Stimulated activated CD4-positive, alpha-beta T cell treated with anti-CD3 and anti-CD28 coated beads, Interleukin-2, amount 100 ng/mL, for 48 hours (primary cell): Measurements from ENCODE around the gene ZNF594.
"Not testable (repeated sequence)": the region's sequence is repeated elsewhere in the genome, so short reads cannot be mapped to it uniquely, and the experiment has no call there.

Experiments
- DNase-seq, 2 donors: peaks; one replicate each; pipeline ENCODE4 v3.0.0-alpha.2; 2020

ZNF594 gene

DNA sequence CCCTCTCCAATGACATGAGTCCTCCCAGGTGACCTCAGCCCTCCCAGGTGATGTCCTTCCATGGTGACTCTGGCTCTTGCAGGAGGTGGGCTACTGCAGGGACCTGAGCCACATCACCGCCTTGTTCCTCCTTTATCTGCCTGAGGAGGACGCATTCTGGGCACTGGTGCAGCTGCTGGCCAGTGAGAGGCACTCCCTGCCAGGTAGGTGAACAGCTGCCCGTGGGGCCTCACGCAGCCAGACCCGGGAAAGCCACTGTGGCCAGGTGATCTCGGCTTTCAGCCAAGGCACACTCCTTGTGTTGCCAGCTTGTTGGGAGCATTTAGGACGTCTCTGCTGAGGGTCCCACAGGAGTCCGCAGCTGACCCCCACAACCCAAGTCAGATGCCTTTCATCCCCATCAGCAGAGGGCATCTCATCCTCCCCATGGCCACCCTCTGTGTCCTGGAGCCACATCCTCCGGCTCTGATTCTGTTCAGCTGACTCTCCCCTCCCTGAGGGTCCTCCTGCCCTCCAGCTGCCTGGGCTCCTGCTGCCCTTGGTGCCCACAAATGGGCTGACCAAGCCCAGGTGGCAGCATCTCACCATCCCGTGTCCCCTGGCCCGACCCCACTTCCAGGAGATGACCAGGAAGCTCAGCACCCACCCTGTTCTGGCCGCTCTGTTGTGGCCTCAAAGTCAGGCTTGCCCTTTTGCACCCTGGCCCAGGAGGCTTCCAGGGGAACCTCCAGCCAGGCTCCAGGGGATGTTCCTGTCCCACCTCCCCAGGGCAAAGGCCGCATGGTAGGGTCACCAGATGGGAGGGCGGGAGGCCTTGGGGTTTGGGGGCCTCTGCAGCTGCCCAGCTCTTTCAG, 55.7 kb downstream of the ZNF594 start:
- no peak for DNase-seq

- not testable (repeated sequence) for DNase-seq
Measured at GRCh38 chr17:5135131-5135712, 56.4 kb downstream of the ZNF594 start.

- not testable (repeated sequence) for DNase-seq
Measured at GRCh38 chr17:5134571-5134970, 57.1 kb downstream of the ZNF594 start.

DNA sequence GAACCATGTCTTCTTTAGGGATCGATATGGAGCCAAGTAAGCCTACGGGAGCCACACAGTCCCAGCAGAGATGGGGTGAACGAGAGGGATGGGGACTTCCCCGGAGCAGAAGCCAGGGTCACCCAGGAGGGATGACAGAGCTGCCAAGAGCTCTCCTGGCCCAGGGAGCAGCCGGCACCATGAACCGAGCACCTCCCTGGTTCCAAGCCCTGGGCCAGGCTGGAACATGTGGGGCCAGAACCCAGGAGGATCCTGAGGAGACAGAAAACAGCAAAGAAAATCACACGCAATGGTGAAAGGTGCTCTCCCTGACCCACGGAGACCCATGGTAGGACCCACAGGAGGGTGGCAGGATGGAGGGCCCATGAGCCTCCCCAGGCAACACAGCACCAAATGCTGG, 57.7 kb downstream of the ZNF594 start:
- not testable (repeated sequence) for DNase-seq

DNA sequence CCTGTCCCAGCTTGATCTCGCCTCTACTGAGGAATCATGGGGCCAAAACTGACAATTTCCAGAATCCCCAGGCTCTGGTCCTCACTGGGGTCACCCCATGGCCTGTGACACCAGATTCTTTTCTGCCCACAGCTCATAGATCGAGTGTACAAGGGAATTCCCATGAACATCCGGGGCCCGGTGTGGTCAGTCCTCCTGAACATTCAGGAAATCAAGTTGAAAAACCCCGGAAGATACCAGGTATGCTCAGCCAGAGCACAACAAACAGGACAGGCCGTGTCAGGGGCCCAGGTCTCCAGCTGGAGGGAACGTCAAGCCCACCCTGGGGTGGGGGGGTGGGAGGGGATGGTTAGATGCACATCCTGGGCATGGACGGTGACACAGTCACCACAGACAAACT, 58.4 kb downstream of the ZNF594 start:
- no peak for DNase-seq

GRCh38 chr17:5132503-5133225, 59.0 kb downstream of the ZNF594 start:
- not testable (repeated sequence) for DNase-seq

DNA sequence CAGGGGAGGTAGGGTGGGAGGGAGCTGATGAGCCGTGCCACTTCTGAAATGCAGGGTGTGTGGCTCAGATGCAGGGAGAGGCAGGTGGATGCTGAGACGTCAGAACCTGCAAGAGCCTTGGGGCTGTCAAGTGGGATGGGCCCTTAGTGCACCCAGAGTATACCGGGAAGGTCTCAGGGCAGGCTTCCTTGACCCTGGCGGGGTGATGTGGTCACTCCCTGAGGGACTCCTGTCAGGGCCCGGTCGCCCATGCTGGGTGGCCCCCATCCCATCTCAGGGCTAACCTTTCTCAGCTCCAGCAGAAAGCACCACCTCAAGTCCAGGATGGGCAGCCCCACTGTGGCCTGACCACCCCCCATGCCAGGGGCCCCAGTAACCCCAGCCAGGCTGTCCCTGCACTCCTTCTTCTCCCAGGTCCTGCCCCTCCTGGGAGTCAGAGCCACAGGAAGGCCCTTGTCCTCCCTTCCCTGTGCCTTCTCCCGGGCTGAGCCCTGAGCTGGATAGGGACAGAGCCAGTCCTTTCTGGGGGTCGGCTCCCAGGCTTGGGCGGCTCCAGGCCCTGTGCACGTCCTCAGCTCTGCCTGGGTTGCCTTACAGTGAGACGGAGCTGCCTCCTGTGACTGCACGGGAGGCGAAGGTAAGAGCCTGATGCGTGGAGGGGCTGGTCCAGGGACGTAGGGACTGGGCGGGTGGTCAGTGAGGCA, 59.7 kb downstream of the ZNF594 start:
- DNase-seq = not testable (repeated sequence)

DNA sequence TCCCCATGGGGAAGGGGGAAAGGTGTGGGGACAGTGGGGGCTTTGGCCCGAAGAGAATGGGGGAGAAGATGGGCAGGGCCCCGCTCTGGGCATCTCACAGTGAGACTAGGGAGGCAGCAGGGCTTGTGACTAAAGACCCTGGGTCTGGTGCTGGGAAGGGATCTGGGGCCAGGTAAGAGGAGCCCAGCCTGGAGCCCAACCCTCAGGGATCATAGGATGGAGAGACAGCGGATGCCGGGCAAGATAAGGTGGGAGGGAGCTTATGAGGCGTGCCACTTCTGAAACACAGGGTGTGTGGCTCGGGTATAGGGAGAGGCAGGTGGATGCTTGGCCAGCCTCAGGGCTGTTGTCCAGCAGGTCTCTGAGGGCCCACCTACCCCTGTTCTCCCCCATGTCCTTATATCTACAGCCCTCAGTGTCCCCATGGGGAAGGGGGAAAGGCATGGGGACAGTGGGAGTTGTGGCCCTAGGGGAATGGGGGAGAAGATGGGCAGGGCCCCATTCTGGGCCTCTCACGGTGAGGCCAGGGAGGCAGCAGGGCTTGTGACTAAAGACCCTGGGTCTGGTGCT, 60.4 kb downstream of the ZNF594 start:
- DNase-seq = no peak

DNA sequence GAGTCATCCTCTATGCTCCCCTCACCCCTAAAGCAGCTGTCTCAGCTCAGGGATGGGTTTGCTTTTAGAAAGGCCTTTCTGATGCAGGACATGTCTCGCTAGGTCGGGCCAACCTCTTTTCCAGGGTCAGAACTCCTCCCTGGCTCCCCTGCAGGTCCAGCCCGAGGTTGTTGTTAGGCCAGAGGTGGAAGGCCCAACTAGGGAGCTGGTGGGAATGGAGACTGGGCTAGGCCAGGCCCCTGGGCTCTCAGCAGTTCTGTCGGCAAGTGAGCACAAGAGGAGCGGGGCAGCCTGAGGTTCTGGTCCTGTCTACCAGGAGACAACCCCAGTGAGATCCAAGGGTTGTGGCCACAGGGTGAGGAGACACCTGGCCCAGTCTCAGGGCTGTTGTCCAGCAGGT, 61.0 kb downstream of the ZNF594 start:
- DNase-seq = not testable (repeated sequence)

GRCh38 chr17:5130261-5130660, 61.4 kb downstream of the ZNF594 start:
- DNase-seq = not testable (repeated sequence)

- not testable (repeated sequence) for DNase-seq
Measured at GRCh38 chr17:5129770-5130169, 61.9 kb downstream of the ZNF594 start.
